Activated CD8-positive, alpha-beta memory T cell treated with anti-CD3 and anti-CD28 coated beads for 24 hours (primary cell): ENCODE results near the gene MUC12.
"Not testable (repeated sequence)": the region's sequence is repeated elsewhere in the genome, so short reads cannot be mapped to it uniquely, and the experiment has no call there.

Experiments used
- DNase-seq: peaks from one replicate; pipeline ENCODE4 v3.0.0-alpha.2; 2020

The MUC12 gene

DNA sequence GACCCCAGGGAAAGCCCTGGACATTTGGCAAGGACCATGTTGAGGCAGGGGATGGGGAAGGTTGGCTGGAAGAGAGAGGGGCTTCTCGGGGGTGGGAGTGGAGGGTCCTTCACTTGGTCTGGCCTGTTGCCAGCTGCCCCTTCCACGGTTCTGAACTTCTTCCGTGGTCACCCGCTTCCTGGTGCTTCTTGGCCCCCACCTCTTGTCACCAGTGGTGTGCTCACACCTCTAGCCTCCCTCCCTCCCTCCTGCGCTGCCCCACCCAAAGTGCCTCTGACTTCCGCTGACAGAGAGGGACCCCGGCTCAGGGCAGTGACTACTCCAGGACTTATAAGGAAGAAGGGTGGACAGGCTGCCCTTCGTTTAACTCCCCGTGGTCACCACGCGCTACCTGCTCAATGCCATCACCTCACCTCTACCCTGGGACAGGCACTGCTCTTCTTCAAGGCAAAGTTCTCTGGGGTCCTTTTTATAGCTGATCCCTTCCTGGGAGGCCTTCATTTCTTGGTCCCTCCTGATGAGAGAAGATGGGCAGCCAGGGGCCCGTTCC is at the start of gene MUC12:
Gene MUC12, plus strand, starts transcription at position 500 of the 550 bp plus-strand sequence. CDS start 58 bp downstream, outside the sequence.
- DNase-seq = no peak

DNA sequence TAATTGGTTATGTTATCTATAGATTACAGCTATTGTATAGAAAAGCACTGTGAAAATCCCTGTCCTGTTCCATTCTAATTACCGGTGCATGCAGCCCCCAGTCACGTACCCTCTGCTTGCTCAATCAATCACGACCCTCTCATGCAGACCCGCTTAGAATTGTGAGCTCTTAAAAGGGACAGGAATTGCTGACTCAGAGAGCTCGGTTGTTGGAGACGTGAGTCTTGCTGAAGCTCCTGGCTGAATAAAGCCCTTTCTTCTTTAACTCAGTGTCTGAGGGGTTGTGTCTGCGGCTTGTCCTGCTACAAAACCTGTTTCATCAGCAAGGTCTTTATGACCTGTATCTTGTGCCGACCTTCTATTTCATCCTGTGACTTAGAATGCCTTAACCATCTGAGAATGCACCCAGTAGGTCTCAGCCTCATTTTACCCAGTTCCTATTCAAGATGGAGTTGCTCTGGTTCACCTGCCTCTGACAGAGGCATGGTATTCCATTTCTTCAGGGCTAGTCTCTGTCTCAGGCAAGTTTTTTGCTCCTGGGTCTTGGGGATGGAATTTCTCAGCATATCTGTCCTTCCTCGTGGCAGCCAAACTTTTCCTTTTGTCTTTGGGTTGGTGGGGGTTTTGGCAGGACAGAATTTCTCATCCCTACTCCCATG is 49.5 kb upstream of the MUC12 start:
- not testable (repeated sequence) for DNase-seq

GRCh38 chr7:100921039-100921438 is 48.3 kb upstream of the MUC12 start:
- DNase-seq = no peak

DNA sequence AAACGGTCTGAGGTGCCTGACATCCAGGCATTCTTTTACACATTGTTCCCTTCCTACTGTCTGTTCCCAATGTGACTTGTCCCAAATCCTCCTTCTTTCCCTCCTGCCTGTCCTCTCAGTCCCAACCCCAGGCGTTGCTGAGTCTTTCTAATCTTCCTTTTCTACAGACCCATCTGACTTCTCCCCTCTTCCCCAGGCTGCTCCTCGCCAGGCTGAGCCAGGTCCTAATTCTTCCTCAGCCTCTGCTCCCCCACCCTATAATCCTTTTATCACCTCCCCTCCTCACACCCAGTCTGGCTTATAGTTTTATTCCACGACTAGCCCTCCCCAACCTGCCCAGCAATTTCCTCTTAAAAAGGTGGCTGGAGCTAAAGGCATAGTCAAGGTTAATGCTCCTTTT is 45.7 kb upstream of the MUC12 start:
- not testable (repeated sequence) for DNase-seq

DNA sequence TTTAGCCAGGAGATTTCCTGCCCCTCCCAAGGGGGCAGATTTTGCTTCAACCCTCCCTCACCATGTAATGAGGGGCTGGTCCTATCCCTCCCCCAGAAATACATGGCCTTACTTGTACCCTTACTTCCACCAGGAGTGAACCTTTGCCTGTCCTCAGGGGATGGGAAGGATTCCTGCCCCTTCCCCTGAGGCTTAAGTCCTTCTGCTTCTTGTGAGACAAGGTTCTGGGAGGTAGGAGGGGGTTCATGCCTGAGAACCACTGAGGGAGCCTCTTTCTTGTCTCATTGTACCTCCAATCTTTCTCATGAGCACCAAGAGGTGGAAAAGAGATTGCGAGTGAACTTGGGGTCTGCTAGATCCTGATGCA is 39.6 kb upstream of the MUC12 start:
- no peak for DNase-seq

DNA sequence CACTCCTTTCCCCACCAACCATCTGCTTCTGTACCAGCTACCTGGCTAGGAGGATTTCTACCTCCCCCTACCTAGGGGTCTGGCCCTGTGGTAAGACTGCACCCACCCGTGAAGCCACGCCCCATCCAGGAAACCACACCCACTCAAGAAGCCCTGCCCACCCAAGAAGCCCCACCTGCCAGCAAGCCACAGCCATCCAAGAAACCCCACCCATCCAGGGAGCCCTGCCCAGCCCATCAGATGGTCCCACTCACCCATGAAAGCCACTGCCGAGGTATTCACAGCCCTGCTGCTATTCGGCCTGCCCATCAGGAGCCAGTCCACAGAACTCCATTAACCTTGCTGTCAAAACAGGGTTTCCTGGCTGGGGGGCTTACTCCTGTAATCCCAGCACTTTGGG is 35.6 kb upstream of the MUC12 start:
- DNase-seq = no peak

GRCh38 chr7:100935381-100935780 is 34.0 kb upstream of the MUC12 start:
- not testable (repeated sequence) for DNase-seq

GRCh38 chr7:100936167-100936566 is 33.2 kb upstream of the MUC12 start:
- not testable (repeated sequence) for DNase-seq

DNA sequence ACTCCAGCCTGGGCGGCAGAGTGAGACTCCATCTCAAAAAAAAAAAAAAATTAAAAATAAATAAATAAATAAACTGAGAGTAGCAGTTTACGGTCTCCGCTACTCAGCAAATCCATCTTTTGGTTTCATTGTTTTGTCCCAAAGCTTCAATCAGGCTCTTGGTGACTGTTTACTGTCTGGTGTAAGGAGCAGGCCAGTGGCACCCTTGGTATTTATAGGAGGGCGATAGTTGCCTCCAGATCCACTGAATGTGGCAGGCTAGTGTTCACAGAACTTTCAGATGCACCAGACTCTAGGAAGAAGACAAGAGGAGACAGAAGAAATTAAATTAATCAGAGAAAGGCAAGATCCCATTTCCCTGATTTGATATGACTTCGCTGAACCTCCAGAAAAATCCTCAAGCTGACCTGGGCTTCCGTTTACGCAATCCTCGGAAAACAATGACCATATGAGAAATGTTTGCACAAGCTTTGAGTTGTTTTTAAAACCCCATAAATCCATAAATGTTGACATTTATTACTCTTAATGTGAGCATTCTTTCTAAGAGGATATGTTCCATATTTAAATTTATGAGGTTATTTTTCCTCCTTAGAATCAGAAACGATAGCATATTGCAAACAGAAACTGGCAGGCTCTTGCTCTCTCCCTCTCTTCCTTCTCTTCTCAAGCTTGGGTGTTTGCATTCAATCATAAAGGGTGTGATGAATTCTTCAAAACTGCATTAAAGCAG is 27.2 kb upstream of the MUC12 start:
- DNase-seq = no peak

- no peak for DNase-seq
These were observed 25.7 kb upstream of the MUC12 start for GRCh38 chr7:100943693-100944092.

DNA sequence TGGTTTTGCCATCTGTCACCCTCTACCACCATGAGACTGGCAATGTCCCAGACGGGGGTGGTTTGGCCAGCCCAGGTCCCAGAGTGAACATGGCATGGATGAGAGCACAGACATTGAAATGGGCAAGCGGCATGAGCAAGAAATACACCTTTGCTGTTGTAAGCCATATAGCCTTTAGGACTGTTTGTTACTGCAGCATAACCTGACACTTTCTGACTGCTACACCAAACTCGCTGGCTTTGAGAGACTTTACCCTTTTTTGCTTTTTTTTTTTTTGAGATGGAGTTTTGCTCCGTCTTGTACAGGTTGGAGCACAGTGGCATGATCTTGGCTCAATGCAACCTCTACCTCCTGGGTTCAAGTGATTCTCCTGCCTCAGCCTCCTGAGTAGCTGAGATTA is 25.2 kb upstream of the MUC12 start:
- no peak for DNase-seq

GRCh38 chr7:100946111-100946510 is 23.3 kb upstream of the MUC12 start:
- no peak for DNase-seq

DNA sequence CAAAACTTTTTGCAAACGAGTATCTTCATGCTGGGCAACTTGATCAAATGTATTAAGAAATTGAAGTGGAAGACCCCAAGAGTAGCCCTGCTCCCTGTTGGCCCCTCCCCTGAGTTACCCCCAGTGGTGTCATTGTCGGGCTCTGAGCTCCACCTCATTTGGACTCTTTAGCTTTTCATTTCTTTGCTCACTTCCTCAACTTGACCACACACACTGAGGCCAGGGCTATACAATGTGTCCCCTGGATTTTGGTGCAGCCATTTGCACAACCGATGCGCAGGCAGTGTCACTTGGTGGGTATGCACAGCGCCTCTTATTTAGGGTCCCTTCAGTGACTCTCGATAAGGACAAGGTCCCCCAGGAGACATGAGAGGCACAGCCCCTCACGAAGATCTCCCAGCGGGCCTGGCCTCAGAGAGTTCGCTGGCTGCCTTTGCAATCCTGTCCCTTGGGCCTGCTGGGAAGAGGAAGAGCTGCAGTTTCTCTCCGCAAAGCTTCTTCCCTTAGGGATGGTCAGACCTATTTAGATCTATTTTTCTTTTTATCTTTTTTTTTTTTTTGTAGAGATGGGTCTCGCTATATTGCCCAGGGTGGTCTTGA is 22.5 kb upstream of the MUC12 start:
- DNase-seq = no peak

DNA sequence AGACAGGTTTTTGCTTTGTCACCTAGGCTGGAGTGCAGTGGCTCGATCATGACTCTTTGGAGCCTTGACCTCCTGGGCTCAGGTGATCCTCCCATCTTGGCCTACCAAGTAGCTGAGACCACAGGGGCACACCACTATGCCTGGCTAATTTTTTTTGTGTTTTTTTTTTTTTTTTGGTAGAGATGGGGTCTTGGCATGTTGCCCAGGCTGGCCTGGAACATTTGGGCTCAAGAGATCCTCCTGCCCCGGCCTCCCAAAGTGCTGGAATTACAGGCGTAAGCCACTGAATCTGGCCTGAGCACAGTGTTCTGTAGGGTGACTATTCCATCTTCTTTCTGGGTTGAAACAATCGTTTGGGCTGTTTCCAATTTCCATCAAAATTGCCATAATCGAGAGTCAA is 21.6 kb upstream of the MUC12 start:
- no peak for DNase-seq

GRCh38 chr7:100949227-100949932 is 20.0 kb upstream of the MUC12 start, which contains the start of gene MUC3A:
TSS of gene MUC3A (plus strand) at chr7:100949534. CDS start at chr7:100949625, 91 bp downstream.
- DNase-seq = no peak

GRCh38 chr7:100949933-100950443 is 19.4 kb upstream of the MUC12 start:
- DNase-seq = no peak

GRCh38 chr7:100951172-100951571 is 18.2 kb upstream of the MUC12 start:
- no peak for DNase-seq

DNA sequence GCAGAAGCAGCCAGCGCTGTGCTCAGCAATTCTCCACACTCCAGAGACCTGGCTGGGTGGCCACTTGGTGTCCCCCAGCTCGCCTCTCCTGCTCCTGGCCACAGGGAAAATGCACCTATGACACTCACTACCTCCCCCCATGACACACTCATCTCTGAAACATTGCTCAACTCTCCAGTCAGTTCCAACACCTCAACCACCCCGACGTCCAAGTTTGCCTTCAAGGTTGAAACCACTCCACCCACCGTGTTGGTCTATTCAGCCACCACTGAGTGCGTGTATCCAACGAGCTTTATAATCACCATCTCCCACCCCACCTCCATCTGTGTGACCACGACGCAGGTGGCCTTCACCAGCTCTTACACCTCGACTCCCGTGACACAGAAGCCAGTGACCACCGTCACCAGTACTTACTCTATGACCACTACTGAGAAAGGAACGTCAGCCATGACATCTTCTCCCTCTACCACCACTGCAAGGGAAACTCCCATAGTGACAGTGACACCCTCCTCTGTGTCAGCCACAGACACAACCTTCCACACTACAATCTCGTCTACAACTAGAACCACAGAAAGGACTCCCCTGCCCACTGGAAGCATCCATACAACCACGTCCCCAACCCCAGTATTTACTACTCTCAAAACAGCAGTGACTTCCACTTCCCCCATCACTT is 17.3 kb upstream of the MUC12 start:
- no peak for DNase-seq

DNA sequence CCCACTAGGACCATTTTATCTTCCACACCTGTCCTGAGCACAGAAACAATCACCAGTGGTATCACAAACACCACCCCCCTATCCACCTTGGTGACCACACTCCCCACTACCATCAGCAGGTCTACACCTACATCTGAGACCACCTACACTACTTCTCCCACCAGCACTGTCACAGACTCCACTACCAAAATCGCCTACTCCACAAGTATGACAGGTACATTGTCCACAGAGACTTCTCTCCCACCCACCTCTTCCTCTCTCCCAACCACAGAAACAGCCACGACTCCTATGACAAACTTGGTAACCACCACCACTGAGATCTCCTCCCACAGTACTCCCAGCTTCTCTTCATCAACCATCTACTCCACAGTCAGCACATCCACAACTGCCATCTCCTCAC is 16.7 kb upstream of the MUC12 start:
- no peak for DNase-seq

- no peak for DNase-seq
These were observed 11.4 kb upstream of the MUC12 start for GRCh38 chr7:100957832-100958421.

- no peak for DNase-seq
These were observed 9.5 kb upstream of the MUC12 start for GRCh38 chr7:100959894-100960293.

GRCh38 chr7:100962537-100962936 is 6.8 kb upstream of the MUC12 start:
- no peak for DNase-seq
